IgD-negative memory B cell (primary cell): ENCODE measurements around the gene CUEDC2. TPM values are rescaled to one million over a fixed set of nuclear protein-coding genes. Genes with fewer than 3 reads are reported as not detected.

ENCODE experiments used
- H3K27ac Mint-ChIP-seq, 3 donors: one replicate each; pipeline ENCODE4 v1.8.0; 2020 to 2022; ENCODE audit warnings: mild to moderate bottlenecking in 3 of 3, mixed read lengths in 3 of 3, moderate library complexity in 1 of 3
- H3K27me3 Mint-ChIP-seq: one replicate; pipeline ENCODE4 v1.8.0; 2021; ENCODE audit warnings: mixed read lengths
- H3K36me3 Mint-ChIP-seq: one replicate; pipeline ENCODE4 v1.8.0; 2020; ENCODE audit warnings: mild to moderate bottlenecking, mixed read lengths
- H3K4me1 Mint-ChIP-seq, 3 donors: one replicate each; pipeline ENCODE4 v1.8.0; 2020 to 2022; ENCODE audit warnings: mixed read lengths in 3 of 3, mild to moderate bottlenecking in 1 of 3
- H3K4me3 Mint-ChIP-seq, 4 donors: one replicate each; pipeline ENCODE4 v1.8.0; 2020 to 2022; ENCODE audit warnings: mild to moderate bottlenecking in 4 of 4, mixed read lengths in 4 of 4, moderate library complexity in 3 of 4
- H3K9me3 Mint-ChIP-seq, 3 donors: one replicate each; pipeline ENCODE4 v1.8.0; 2020 to 2021; ENCODE audit warnings: mixed read lengths in 3 of 3, mild to moderate bottlenecking in 1 of 3
- polyA plus RNA-seq: library from polyadenylated mRNA; unstranded; fragments of 300-500 nt; fragmentation: Illumina TruSeq; gene quantifications from one replicate; pipeline ENCODE4 v1.2.3, GENCODE V29; 2021

Gene CUEDC2
- polyA plus RNA-seq, 1 donor from 2014 or later, result 51.8 TPM

DNA sequence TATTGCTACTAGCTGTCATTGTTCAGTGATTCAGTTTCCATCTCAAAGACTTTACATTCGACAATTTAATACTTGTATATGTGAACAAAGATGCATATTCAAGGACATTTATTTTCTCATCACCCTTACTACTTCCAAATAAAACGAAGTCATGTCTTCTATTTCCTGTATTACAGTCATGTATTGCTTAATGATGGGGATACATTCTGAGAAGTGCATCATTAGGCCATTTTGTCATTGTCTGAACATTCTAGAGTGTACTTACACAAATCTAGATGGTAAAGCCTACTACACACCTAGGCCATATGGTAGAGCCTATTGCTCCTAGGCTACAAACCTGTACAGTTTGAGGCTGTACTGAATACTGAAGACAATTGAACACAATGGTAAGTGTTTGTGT lies 12.5 kb upstream of the CUEDC2 start:
- no peaks in the 10 kb centered on the region for H3K9me3 Mint-ChIP-seq

DNA sequence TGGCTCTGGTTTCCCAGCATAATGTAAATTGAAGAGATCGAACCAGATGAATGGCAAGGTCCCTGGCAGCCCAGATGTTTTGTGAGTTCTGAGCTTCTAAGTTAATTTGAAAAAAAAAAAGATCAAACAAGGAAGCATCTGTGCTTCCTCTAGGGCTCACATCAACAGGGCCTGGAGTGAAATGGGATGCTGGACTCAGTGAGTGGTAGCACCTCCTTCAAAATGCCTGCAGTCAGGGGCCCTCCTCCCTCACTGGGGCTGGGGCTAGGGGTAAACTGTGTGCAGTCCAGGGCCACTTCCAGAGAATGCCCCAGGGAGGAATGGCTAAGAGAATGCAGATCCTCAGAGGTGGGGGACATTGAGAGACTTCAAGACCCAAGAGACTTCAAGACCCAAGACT lies 6.0 kb upstream of the CUEDC2 start:
- no peaks in the 10 kb centered on the region for H3K36me3 Mint-ChIP-seq
- peaks cover 0 to 9% (median 6%) of the 10 kb centered on the region in 3 donors for H3K4me1 Mint-ChIP-seq
- no peak overlapping the region for H3K27ac Mint-ChIP-seq
- H3K9me3 Mint-ChIP-seq, result no peaks in the 10 kb centered on the region
- H3K4me3 Mint-ChIP-seq, result no peak overlapping the region
- H3K27me3 Mint-ChIP-seq, result peaks cover 2% of the 10 kb centered on the region

More for the DNA sequence above, 12.5 kb upstream of the CUEDC2 start:
- H3K27ac Mint-ChIP-seq, result no peak overlapping the region
- no peaks in the 10 kb centered on the region for H3K36me3 Mint-ChIP-seq
- H3K4me3 Mint-ChIP-seq, result no peak overlapping the region
- H3K27me3 Mint-ChIP-seq, result no peaks in the 10 kb centered on the region
- H3K4me1 Mint-ChIP-seq, result peaks cover 4 to 8% (median 6%) of the 10 kb centered on the region in 3 donors

DNA sequence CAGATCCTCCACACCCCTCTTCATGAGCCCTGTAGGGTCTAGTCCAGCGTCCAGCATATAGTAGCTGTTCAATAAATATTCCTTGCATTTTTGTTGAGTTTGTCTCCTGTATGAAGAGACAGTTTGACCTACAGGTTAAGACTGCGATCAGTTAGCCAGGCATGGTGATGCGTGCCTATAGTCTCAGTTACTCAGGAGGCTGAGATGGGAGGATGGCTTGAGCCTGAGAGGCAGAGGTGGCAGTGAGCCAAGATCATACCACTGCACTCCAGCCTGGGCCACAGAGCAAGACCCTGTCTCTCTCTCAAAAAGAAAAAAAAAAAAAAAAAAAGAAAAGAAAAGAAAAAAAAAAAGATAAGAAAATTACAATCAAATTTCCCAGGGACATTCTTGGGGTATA lies 5.1 kb upstream of the CUEDC2 start:
- Mint-ChIP-seq H3K36me3 (no peaks in the 10 kb centered on the region), H3K9me3 (no peaks in the 10 kb centered on the region), H3K27me3 (peaks cover 2% of the 10 kb centered on the region), H3K4me1 (peaks cover 3 to 11% (median 10%) of the 10 kb centered on the region in 3 donors), H3K27ac (no peak overlapping the region), H3K4me3 (peak overlapping the region in 1 of 4 donors; percentile 2)

DNA sequence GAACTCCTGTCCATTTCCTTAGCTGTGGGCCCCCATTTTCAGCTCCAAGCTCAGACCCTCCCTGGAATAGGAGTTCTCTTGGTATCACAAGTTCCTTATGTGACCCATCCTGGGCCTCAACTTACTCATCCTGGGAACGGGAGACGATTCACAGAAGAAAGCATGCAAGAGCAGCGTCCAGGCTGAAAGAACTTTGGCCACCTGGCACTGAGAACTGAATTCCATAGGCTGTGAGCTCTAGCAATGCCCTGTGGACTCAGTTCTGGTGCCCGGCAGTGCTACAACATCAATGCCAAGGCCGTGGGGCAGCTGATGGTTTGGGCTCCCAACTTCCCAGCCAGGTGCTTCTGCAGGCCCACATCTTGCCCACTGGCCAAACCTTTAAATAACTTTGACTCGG lies 3.9 kb upstream of the CUEDC2 start:
- no peak overlapping the region for H3K27ac Mint-ChIP-seq
- H3K9me3 Mint-ChIP-seq, result no peaks in the 10 kb centered on the region
- peaks cover 2% of the 10 kb centered on the region for H3K27me3 Mint-ChIP-seq
- no peaks in the 10 kb centered on the region for H3K36me3 Mint-ChIP-seq
- H3K4me3 Mint-ChIP-seq, result peak overlapping the region in 3 of 4 donors; percentile 4 to 88 (median 44)
- peaks cover 6 to 18% (median 14%) of the 10 kb centered on the region in 3 donors for H3K4me1 Mint-ChIP-seq

DNA sequence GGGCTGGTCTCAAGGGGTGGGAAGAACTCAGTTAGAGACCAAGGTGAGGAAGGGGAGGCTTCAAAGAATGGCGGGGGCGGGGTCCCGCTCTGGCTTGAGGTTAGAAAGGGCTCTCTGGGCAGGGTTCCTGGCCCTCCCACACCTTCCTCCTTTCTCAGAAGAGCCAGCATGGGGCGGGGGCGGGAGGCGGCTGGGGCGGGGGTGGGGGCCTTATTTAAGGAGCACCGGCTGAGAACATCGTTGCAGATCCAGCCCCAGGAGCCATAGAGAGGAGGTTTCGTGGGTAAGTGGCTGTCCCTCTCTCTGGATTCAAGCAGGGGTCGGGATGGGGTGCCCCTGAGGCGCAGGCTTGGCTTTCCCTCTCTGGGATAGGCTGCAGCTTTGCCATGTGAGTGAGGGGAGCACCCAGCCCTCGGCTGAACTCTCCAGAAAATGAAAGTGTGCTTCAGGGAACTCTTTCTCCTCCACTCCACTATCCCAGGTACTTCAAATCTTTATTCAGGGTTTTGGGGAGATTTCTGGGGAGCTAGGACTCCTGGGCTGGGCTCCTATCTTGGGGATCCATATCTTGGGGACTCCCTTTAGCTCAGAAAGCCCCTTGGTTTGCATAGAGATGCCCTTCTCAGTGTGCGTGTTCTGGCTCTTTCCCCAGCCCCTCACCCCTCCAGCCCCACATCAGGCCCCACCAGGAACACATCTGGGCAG lies 3.3 kb upstream of the CUEDC2 start:
- H3K4me1 Mint-ChIP-seq, result peaks cover 6 to 18% (median 14%) of the 10 kb centered on the region in 3 donors
- H3K9me3 Mint-ChIP-seq, result no peaks in the 10 kb centered on the region
- peaks cover 2% of the 10 kb centered on the region for H3K27me3 Mint-ChIP-seq
- H3K4me3 Mint-ChIP-seq, result peak overlapping the region; percentile 25 to 90 (median 55)
- no peak overlapping the region for H3K27ac Mint-ChIP-seq
- H3K36me3 Mint-ChIP-seq, result no peaks in the 10 kb centered on the region

DNA sequence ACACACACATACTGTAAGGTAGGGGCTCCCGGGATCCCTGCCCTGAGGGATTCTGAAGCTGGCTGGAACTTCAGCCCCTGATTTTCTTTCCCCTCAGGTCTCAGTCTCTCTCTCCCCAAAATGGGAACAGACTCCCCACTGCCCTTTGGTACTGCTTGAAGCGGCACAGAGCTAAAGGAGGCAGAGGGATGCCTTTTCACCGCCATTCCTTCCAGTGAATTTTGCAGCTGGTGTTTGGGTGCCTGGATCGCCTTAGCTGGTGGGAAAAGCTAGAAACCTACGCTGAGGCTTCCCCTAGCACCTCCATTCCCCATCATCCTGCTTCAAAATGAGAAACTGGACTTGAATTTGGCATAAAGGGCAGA lies 2.7 kb upstream of the CUEDC2 start:
- no peaks in the 10 kb centered on the region for H3K36me3 Mint-ChIP-seq
- H3K27ac Mint-ChIP-seq, result peak overlapping the region in 2 of 3 donors; percentile 29 to 54
- H3K27me3 Mint-ChIP-seq, result peaks cover 2% of the 10 kb centered on the region
- H3K9me3 Mint-ChIP-seq, result no peaks in the 10 kb centered on the region
- H3K4me3 Mint-ChIP-seq, result peak overlapping the region; percentile 25 to 90 (median 55)
- H3K4me1 Mint-ChIP-seq, result peaks cover 6 to 18% (median 14%) of the 10 kb centered on the region in 3 donors

DNA sequence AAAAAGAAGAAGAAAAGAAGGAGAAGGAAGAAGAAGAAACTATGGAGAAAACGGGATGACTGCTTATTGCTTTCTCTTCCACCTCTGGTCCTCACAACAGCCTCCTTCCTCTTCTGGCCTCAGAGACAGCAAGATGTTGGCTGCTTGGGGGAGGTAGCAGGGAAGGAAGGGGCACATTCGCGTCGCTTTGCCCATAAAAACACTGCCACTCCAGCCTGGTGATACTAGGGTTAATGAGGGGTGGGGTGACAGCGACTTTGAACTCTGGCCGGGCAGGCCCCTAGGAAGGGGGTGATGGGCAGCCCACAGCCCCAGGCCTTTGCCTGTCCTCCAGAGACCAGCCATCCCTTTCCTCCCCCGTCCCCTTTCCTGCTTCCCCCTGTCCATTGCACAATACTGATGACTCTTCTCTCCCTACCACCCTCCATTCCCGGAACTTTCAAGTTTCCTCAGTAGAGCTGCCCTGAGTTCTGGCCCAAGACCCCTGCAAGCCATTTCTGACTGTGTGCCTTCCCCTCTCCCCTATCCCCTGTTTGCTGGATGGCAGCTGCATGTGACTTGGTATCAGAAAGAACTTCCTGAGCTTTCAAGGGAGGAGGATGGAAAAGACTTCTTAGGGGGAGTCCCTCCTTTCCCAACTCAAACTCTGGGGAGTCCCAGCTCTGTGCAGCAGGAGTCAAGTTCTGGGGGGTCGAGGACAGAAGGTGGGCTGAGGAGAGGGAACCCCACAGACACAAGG lies 2.2 kb upstream of the CUEDC2 start:
- Mint-ChIP-seq H3K4me3 (peak overlapping the region in 1 of 4 donors; percentile 40), H3K4me1 (peaks cover 6 to 18% (median 14%) of the 10 kb centered on the region in 3 donors), H3K9me3 (no peaks in the 10 kb centered on the region), H3K27me3 (peaks cover 2% of the 10 kb centered on the region), H3K27ac (peak overlapping the region in 2 of 3 donors; percentile 29 to 54), H3K36me3 (no peaks in the 10 kb centered on the region)

DNA sequence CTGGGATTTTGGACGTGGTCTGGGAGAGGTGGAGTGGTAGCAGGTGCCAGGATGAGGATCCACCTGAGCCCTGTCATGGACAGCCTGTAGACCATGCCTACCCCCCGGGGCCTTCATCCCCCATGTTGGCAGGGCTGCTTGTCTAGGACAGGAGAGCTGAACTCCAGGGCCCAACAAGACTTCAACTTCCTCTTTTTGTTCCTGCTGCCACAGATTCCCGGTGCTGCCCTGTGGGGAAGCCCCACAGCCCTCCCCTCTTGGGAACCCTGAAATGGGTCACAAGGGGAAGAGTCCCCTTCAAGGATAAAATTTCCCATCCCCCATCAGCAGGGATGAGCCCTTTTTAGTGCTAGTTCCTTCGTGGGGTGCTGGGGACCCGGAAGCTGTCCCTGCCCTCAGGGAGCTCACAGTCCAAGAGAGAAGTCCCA lies 1.3 kb upstream of the CUEDC2 start:
- Mint-ChIP-seq H3K36me3 (no peaks in the 10 kb centered on the region), H3K9me3 (no peaks in the 10 kb centered on the region), H3K4me3 (peak overlapping the region; percentile 65 to 98 (median 94)), H3K27ac (peak overlapping the region in 2 of 3 donors; percentile 35 to 86), H3K27me3 (peaks cover 2% of the 10 kb centered on the region), H3K4me1 (peaks cover 6 to 18% (median 14%) of the 10 kb centered on the region in 3 donors)

DNA sequence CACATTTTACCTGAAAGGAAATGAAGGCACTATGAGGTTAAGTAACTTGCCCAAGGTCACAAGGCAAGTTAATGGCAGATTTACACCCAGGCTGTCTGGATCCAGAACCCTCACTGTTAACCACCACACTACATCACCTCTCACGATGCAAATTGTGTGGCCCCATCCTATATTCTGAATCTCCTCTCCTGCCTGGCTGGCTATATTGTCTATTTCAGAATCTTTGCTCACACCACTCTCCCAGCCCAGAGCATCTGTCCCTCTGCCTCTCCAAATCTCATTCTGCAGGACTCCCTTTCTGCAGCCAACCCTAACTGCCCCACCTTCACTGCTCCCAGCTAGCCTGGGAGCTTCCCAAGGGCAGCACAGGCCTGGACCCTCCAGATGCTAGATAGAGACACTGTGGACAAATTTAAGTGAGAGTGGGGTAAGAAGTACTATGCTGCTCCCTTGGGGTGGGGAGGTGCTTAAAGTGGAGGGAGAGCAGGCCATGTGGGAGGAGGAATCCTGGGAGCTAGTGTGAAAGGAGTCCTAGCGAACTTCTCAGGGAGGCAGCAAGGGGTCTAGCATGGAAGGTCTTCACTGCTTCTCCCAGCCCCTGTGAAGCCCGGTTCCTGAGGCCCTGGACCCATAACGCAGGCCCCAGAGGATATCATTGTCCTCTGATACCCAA lies 786 bp downstream of the CUEDC2 start:
- H3K27ac Mint-ChIP-seq, result peak overlapping the region in 2 of 3 donors; percentile 69 to 86
- no peaks in the 10 kb centered on the region for H3K9me3 Mint-ChIP-seq
- H3K4me3 Mint-ChIP-seq, result peak overlapping the region; percentile 93 to 98 (median 96)
- peaks cover 2% of the 10 kb centered on the region for H3K27me3 Mint-ChIP-seq
- H3K4me1 Mint-ChIP-seq, result peaks cover 6 to 19% (median 14%) of the 10 kb centered on the region in 3 donors
- no peaks in the 10 kb centered on the region for H3K36me3 Mint-ChIP-seq

DNA sequence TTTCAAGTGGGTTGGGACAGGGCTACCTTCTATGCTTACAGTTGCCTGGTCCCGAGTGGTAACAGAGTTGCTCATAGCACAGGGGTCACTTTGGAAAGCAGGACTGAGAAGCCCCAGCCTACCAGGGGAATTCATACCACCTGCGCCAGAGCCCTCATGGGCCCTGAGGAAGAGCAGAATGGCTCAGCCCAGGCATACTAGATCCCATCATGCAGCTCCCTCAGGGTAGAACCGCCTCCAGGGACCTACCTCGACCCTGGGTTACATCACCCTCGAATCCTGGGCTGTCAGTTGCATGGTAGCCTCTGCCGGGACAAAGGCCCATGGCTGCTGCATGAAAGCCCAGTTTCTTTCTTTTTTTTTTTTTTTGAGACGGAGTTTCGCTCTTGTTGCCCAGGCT lies 2.9 kb downstream of the CUEDC2 start:
- no peak overlapping the region for H3K27ac Mint-ChIP-seq
- no peaks in the 10 kb centered on the region for H3K27me3 Mint-ChIP-seq
- no peaks in the 10 kb centered on the region for H3K36me3 Mint-ChIP-seq
- peak overlapping the region in 1 of 4 donors; percentile 50 for H3K4me3 Mint-ChIP-seq
- peaks cover 13 to 14% (median 14%) of the 10 kb centered on the region in 3 donors for H3K4me1 Mint-ChIP-seq
- H3K9me3 Mint-ChIP-seq, result no peaks in the 10 kb centered on the region

DNA sequence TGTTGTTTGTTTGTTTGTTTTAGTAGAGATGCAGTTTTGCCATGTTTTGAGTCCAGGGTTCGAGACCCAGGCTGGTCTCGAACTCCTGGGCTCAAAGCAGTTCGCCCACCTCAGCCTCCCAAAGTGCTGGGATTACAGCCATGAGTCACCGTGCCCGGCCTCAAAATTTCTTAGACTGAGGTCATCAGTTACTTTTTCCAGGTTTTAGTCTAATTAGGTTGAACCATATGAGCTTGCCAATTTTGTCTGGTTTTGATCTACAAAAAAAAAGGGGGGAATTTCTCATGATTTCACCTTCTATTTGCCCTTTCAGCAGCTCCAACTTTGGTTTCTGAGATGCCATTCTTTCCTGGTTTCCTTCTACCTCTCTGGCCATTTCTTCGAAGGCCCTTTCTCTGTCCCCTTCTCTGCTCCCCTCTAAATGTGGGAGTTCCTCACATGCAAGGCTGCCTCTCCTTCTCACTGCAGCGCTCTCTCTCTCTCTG lies 5.5 kb downstream of the CUEDC2 start:
- Mint-ChIP-seq H3K4me3 (peak overlapping the region in 2 of 4 donors; percentile 35 to 48), H3K9me3 (no peaks in the 10 kb centered on the region), H3K27me3 (no peaks in the 10 kb centered on the region)

DNA sequence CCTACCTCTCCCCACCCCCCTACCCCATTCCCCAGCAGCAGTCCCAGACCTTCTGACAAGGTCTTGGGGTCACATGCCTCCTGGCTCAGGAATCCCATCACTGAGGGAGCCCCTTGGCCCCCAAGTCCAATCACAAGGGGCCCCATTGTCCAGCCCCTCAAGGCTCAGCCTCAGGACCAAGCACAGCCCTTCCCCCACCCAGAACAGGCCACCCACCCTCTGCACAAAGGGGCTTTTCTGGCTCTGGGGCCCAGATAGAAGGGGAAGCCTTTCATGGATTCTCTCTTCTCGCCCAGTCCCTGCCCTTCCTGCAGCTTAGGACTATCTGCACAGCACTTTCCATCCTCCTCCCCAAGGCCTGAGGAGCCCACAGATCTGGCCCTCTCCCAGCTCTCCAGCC lies 6.9 kb downstream of the CUEDC2 start:
- Mint-ChIP-seq H3K27ac (no peak overlapping the region), H3K36me3 (no peaks in the 10 kb centered on the region), H3K9me3 (no peaks in the 10 kb centered on the region), H3K27me3 (peaks cover 5% of the 10 kb centered on the region), H3K4me1 (peaks cover 9 to 15% (median 13%) of the 10 kb centered on the region in 3 donors), H3K4me3 (peak overlapping the region in 1 of 4 donors; percentile 56)

More for the DNA sequence above, 5.5 kb downstream of the CUEDC2 start:
- Mint-ChIP-seq H3K4me1 (peaks cover 8 to 13% (median 8%) of the 10 kb centered on the region in 3 donors), H3K27ac (peak overlapping the region in 1 of 3 donors; percentile 66), H3K36me3 (no peaks in the 10 kb centered on the region)

DNA sequence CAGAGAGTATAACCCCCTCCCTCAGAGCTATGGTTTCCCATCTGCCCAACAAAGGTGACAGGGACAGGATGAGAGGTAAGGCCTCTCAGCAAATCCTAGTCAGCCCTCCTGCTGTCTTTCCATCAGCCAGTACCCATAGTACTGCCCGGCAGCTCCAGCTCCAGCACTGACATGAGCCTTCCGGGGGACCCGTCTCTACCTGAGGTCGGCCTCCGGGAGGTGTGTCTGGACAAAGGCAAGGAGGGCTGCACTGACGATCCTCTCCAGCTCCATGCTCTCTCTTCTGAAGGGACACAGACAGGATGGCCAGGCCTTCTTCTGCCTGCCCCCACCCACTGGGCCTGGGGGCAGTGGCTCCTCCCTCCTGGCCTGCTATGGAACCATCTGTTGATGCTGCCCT lies 7.5 kb downstream of the CUEDC2 start:
- Mint-ChIP-seq H3K4me3 (peak overlapping the region in 1 of 4 donors; percentile 57), H3K36me3 (no peaks in the 10 kb centered on the region), H3K9me3 (no peaks in the 10 kb centered on the region)

DNA sequence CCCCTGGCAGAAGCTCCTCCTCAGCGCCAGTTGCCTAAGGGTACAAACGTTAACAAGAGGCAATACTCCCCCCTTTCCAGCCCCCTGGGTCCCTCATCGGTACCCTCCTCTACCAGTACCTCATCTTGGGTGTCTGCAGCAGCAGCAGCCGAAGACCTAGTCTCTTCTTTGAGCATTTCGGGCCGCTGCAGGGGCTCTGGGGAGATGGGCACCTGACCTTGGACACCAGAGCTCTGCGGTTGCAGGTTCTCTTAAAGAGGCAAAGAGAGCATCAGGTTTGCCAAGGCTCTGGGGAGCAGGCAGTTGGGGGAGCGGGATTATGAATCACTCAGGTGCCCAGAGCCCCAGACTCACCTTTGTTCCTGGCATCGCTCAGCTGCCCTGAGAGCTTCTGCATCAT lies 8.2 kb downstream of the CUEDC2 start:
- H3K36me3 Mint-ChIP-seq, result no peaks in the 10 kb centered on the region
- H3K4me1 Mint-ChIP-seq, result peaks cover 13 to 20% (median 18%) of the 10 kb centered on the region in 3 donors
- no peaks in the 10 kb centered on the region for H3K9me3 Mint-ChIP-seq
- peak overlapping the region in 2 of 4 donors; percentile 57 to 68 for H3K4me3 Mint-ChIP-seq
- H3K27me3 Mint-ChIP-seq, result peaks cover 5% of the 10 kb centered on the region
- peak overlapping the region in 1 of 3 donors; percentile 27 for H3K27ac Mint-ChIP-seq

More for the DNA sequence above, 7.5 kb downstream of the CUEDC2 start:
- Mint-ChIP-seq H3K27ac (no peak overlapping the region), H3K4me1 (peaks cover 11 to 18% (median 18%) of the 10 kb centered on the region in 3 donors), H3K27me3 (peaks cover 5% of the 10 kb centered on the region)
